ENCODE results near the gene KIRREL1.

KIRREL1 gene

GRCh38 chr1:158146739-158147138, 153.3 kb downstream of the KIRREL1 start:
- no peak for DNase-seq (ENCODE audit: low spot score)

DNA sequence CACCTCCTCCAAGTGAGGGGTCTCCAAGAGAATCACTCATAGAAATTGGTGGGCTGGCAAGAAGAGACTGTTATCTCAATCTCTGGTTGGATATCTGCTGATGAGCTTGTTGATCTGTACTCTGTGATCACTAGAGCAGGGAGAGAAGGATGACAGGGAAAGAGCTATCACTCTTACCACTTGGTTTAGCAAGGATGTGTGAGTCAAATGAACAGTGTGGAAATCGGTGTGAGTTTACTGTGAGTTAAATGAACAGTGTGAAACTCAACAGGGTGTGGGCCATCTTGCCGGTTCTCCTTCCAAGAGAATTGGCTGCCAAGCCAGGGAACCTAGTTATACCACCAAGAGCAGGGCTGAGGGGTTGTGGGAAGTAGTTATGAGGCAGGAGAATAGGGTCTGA, 154.0 kb downstream of the KIRREL1 start:
- DNase-seq (ENCODE audit: low spot score), result no peak

- DNase-seq (ENCODE audit: low spot score), result no peak
These were observed 154.4 kb downstream of the KIRREL1 start for GRCh38 chr1:158147869-158148268.

- no peak for DNase-seq (ENCODE audit: low spot score)
These were observed 155.0 kb downstream of the KIRREL1 start for GRCh38 chr1:158148468-158148867.

GRCh38 chr1:158149175-158149574, 155.7 kb downstream of the KIRREL1 start:
- DNase-seq (ENCODE audit: low spot score), result no peak
